ENCODE data around the gene DTHD1.

DNA sequence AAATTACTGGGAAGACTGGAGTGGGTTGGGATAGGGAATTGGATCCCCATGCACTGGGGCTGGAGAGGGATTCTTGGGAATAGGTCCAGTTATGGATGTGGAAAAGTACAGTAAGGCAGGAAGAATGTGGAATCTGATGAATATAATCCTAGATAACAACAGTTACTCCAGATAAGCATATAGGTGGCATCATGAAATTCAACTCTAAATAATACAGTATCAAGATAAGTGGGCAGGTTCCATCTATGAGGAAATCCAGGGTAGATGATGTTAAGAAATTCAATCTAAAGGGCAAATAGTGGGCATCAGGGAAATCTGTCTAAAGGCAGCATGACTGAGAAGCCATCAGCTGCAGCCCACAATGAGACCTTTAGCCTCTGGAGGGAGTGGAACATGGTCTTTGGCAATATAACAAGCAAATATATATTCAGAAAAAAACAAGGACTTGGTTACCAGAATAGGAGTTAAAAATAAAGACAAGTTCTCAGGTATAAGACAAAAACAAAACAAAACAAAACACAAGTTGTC is 1.2 kb downstream of the DTHD1 start:
- TF ChIP-seq, protein P1, sequence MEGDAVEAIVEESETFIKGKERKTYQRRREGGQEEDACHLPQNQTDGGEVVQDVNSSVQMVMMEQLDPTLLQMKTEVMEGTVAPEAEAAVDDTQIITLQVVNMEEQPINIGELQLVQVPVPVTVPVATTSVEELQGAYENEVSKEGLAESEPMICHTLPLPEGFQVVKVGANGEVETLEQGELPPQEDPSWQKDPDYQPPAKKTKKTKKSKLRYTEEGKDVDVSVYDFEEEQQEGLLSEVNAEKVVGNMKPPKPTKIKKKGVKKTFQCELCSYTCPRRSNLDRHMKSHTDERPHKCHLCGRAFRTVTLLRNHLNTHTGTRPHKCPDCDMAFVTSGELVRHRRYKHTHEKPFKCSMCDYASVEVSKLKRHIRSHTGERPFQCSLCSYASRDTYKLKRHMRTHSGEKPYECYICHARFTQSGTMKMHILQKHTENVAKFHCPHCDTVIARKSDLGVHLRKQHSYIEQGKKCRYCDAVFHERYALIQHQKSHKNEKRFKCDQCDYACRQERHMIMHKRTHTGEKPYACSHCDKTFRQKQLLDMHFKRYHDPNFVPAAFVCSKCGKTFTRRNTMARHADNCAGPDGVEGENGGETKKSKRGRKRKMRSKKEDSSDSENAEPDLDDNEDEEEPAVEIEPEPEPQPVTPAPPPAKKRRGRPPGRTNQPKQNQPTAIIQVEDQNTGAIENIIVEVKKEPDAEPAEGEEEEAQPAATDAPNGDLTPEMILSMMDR (IDR thresholded peaks at IDR 0.05): no peak
- TF ChIP-seq NFIC (IDR thresholded peaks at IDR 0.05; ENCODE audit: borderline replicate concordance) (no peak), GATA2 (CRISPR knock-in tag; IDR thresholded peaks at IDR 0.05) (no peak), EP300 (IDR thresholded peaks at IDR 0.05; ENCODE audit: borderline replicate concordance in 1 of 2, low read depth in 1 of 2, low read length in 1 of 2) (no peak), POLR2AphosphoS5 (IDR thresholded peaks at IDR 0.05; ENCODE audit: low read depth, low read length) (no peak), TAF1 (IDR thresholded peaks at IDR 0.05; ENCODE audit: borderline replicate concordance, low read depth, low read length) (no peak), RAD21 (IDR thresholded peaks at IDR 0.05; ENCODE audit: low read length) (no peak), MXI1 (IDR thresholded peaks at IDR 0.05; ENCODE audit: low read depth, low read length) (no peak)
- TF ChIP-seq, protein P2, sequence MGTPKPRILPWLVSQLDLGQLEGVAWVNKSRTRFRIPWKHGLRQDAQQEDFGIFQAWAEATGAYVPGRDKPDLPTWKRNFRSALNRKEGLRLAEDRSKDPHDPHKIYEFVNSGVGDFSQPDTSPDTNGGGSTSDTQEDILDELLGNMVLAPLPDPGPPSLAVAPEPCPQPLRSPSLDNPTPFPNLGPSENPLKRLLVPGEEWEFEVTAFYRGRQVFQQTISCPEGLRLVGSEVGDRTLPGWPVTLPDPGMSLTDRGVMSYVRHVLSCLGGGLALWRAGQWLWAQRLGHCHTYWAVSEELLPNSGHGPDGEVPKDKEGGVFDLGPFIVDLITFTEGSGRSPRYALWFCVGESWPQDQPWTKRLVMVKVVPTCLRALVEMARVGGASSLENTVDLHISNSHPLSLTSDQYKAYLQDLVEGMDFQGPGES (IDR thresholded peaks at IDR 0.05; ENCODE audit: low read depth, low read length): no peak

Data from SK-N-SH (cell line).